Measurements from ENCODE around the gene XAB2.
"Not testable (repeated sequence)": the region's sequence is repeated elsewhere in the genome, so short reads cannot be mapped to it uniquely, and the experiment has no call there.

The XAB2 gene

GRCh38 chr19:7590256-7590655 lies 39.1 kb downstream of the XAB2 start:
- no peak overlapping the region for H3K4me3 ChIP-seq (replicated peaks; ENCODE audit: low read depth, low read length)
- no peak for TF ChIP-seq CTCF (IDR thresholded peaks at IDR 0.05; ENCODE audit: low read length, missing control alignments)
- DNase-seq (ENCODE audit: low read depth) = no peak

GRCh38 chr19:7589822-7590221 lies 39.5 kb downstream of the XAB2 start:
- DNase-seq (ENCODE audit: low read depth) = no peak
- no peak overlapping the region for H3K4me3 ChIP-seq (replicated peaks; ENCODE audit: low read depth, low read length)
- no peak for TF ChIP-seq CTCF (IDR thresholded peaks at IDR 0.05; ENCODE audit: low read length, missing control alignments)

GRCh38 chr19:7582446-7582845 lies 46.9 kb downstream of the XAB2 start:
- DNase-seq (ENCODE audit: low read depth) = no peak
- TF ChIP-seq CTCF (IDR thresholded peaks at IDR 0.05; ENCODE audit: low read length, missing control alignments) = no peak
- H3K4me3 ChIP-seq (replicated peaks; ENCODE audit: low read depth, low read length) = no peak overlapping the region

GRCh38 chr19:7579182-7579581 lies 50.2 kb downstream of the XAB2 start:
- H3K4me3 ChIP-seq (replicated peaks; ENCODE audit: low read depth, low read length) = no peak overlapping the region
- no peak for DNase-seq (ENCODE audit: low read depth)
- no peak for TF ChIP-seq CTCF (IDR thresholded peaks at IDR 0.05; ENCODE audit: low read length, missing control alignments)

GRCh38 chr19:7578127-7578526 lies 51.2 kb downstream of the XAB2 start:
- H3K4me3 ChIP-seq (replicated peaks; ENCODE audit: low read depth, low read length) = no peak overlapping the region
- TF ChIP-seq CTCF (IDR thresholded peaks at IDR 0.05; ENCODE audit: low read length, missing control alignments) = no peak
- no peak for DNase-seq (ENCODE audit: low read depth)

GRCh38 chr19:7577422-7577821 lies 51.9 kb downstream of the XAB2 start:
- H3K4me3 ChIP-seq (replicated peaks; ENCODE audit: low read depth, low read length); DNase-seq (ENCODE audit: low read depth): not testable (repeated sequence)

GRCh38 chr19:7575434-7576040 lies 53.8 kb downstream of the XAB2 start:
- TF ChIP-seq CTCF (IDR thresholded peaks at IDR 0.05; ENCODE audit: low read length, missing control alignments) = no peak
- H3K4me3 ChIP-seq (replicated peaks; ENCODE audit: low read depth, low read length) = no peak overlapping the region
- DNase-seq (ENCODE audit: low read depth) = no peak

All from fibroblast of pulmonary artery (primary cell).